GM23338 (cell line): Measurements from ENCODE around the gene CENPH. TPM values are rescaled to one million over a fixed set of nuclear protein-coding genes. Genes with fewer than 3 reads are reported as not detected.
"Not testable (repeated sequence)": the region's sequence is repeated elsewhere in the genome, so short reads cannot be mapped to it uniquely, and the experiment has no call there.

Experiments used
- ATAC-seq: fragments of 200-7000 bp; cut with Tn5 transposase; 3 replicates; pipeline ENCODE4 v1.9.1; 2020
- DNase-seq: peaks from one replicate; pipeline ENCODE4 v3.0.0-alpha.2; 2015; ENCODE audit warnings: low spot score
- H2AFZ ChIP-seq: fragments of 200-600 bp; sonication (generic); 2 replicates; pipeline ENCODE4 v1.8.0; 2016; ENCODE audit warnings: antibody characterized with exemption, mild to moderate bottlenecking, moderate library complexity
- H3F3A ChIP-seq: fragments of 200-600 bp; sonication (generic); replicated peaks from 2 replicates; pipeline ENCODE4 v1.8.0; 2017; ENCODE audit warnings: antibody characterized with exemption, mixed run types, low read depth
- H3K27ac ChIP-seq: fragments of 200-600 bp; sonication (generic); 2 replicates; pipeline ENCODE4 v1.6.1; 2016; ENCODE audit warnings: low read depth
- H3K27me3 ChIP-seq: fragments of 200-600 bp; sonication (generic); 2 replicates; pipeline ENCODE4 v1.8.0; 2016; ENCODE audit warnings: mild to moderate bottlenecking, mixed run types, moderate library complexity; ENCODE audit not compliant: insufficient read depth
- H3K36me3 ChIP-seq: fragments of 200-600 bp; sonication (generic); 2 replicates; pipeline ENCODE4 v1.8.0; 2016; ENCODE audit warnings: mild to moderate bottlenecking; ENCODE audit not compliant: insufficient read depth
- H3K4me1 ChIP-seq: fragments of 200-600 bp; sonication (generic); 2 replicates; pipeline ENCODE4 v1.8.0; 2016; ENCODE audit warnings: mild to moderate bottlenecking, moderate library complexity; ENCODE audit not compliant: insufficient read depth
- H3K4me2 ChIP-seq: fragments of 200-600 bp; sonication (generic); 2 replicates; pipeline ENCODE4 v1.7.1; 2017; ENCODE audit warnings: mixed run types
- H3K4me3 ChIP-seq: fragments of 200-600 bp; sonication (generic); 2 replicates; pipeline ENCODE4 v1.6.1; 2016; ENCODE audit warnings: mixed run types
- H3K79me2 ChIP-seq: fragments of 200-600 bp; sonication (generic); replicated peaks from 2 replicates; pipeline ENCODE4 v1.8.0; 2017; ENCODE audit warnings: mild to moderate bottlenecking; ENCODE audit not compliant: insufficient read depth
- H3K9me2 ChIP-seq: fragments of 200-600 bp; sonication (generic); 2 replicates; pipeline ENCODE4 v1.8.0; 2017; ENCODE audit not compliant: insufficient read depth
- H4K20me1 ChIP-seq: fragments of 200-600 bp; sonication (generic); replicated peaks from 2 replicates; pipeline ENCODE4 v1.8.0; 2017; ENCODE audit warnings: mild to moderate bottlenecking; ENCODE audit not compliant: insufficient read depth
- H3K27ac Mint-ChIP-seq: 2 replicates; pipeline ENCODE4 v1.8.0; 2020; ENCODE audit warnings: inconsistent platforms, mild to moderate bottlenecking, moderate library complexity, mixed read lengths
- H3K27me3 Mint-ChIP-seq: 3 replicates; pipeline ENCODE4 v1.8.0; 2022; ENCODE audit warnings: low read depth, mild to moderate bottlenecking, moderate library complexity, mixed read lengths, inconsistent platforms; ENCODE audit not compliant: insufficient read depth, poor library complexity
- H3K36me3 Mint-ChIP-seq: 3 replicates; pipeline ENCODE4 v1.8.0; 2021; ENCODE audit warnings: low read depth, mild to moderate bottlenecking, inconsistent platforms, moderate library complexity, mixed read lengths
- H3K4me1 Mint-ChIP-seq: 3 replicates; pipeline ENCODE4 v1.8.0; 2020; ENCODE audit warnings: mild to moderate bottlenecking, inconsistent platforms, mixed read lengths
- H3K4me3 Mint-ChIP-seq: 3 replicates; pipeline ENCODE4 v1.8.0; 2021; ENCODE audit warnings: moderate library complexity, mild to moderate bottlenecking, inconsistent platforms, mixed read lengths
- H3K9me3 Mint-ChIP-seq: 3 replicates; pipeline ENCODE4 v1.8.0; 2020; ENCODE audit warnings: moderate library complexity, mild to moderate bottlenecking, inconsistent platforms, mixed read lengths
- CREB1 ChIP-seq: fragments of 250-450 bp; sonication (Bioruptor Pico); IDR thresholded peaks from 2 replicates; pipeline ENCODE4 v1.5.0; 2020; ENCODE audit warnings: low read depth, mild to moderate bottlenecking, moderate library complexity
- EZH2 ChIP-seq: fragments of 200-600 bp; sonication (generic); IDR thresholded peaks from one replicate; pipeline ENCODE4 v1.8.0; 2017; ENCODE audit warnings: antibody characterized with exemption, mild to moderate bottlenecking, low read depth; ENCODE audit not compliant: unreplicated experiment
- EZH2phosphoT487 ChIP-seq: fragments of 200-600 bp; sonication (generic); IDR thresholded peaks from one replicate; pipeline ENCODE4 v1.8.1; 2018; ENCODE audit warnings: antibody characterized with exemption; ENCODE audit not compliant: unreplicated experiment
- NANOG ChIP-seq: IDR thresholded peaks from 2 replicates; pipeline ENCODE4 v1.6.1; 2016; ENCODE audit warnings: antibody characterized with exemption, borderline replicate concordance
- STAT1 ChIP-seq: IDR thresholded peaks from one replicate; pipeline ENCODE4 v1.6.1; 2016; ENCODE audit warnings: antibody characterized with exemption; ENCODE audit not compliant: unreplicated experiment
- polyA plus RNA-seq: library from polyadenylated mRNA; unstranded; fragments of >200 nt; fragmentation: Nextera tagmentation; extraction: Ambion mirVana; gene quantifications from 2 replicates; pipeline ENCODE4 v1.2.1, GENCODE V29; 2016
- total RNA-seq: library from RNA; depleted of rRNA; stranded (reverse); fragments of >200 nt; shearing (Covaris generic); gene quantifications from 2 replicates; pipeline ENCODE4 v1.2.3, GENCODE V29; 2014
- TF ChIP-seq, protein P1 (sequence below): IDR thresholded peaks from 2 replicates; pipeline ENCODE4 v1.6.1; 2016; ENCODE audit warnings: antibody characterized with exemption
- TF ChIP-seq, protein P2 (sequence below): fragments of 250-450 bp; sonication (Bioruptor Pico); IDR thresholded peaks from 2 replicates; pipeline ENCODE4 v1.5.0; 2020; ENCODE audit warnings: mild to moderate bottlenecking, moderate library complexity
- TF ChIP-seq, protein P3 (sequence below), 2 experiments: fragments of 200-600 bp in 1 of 2; sonication (generic) in 1 of 2; conservative IDR thresholded peaks; 2 replicates each; pipeline versions ENCODE4 v1.5.1 to v1.6.1; 2016 to 2017; ENCODE audit warnings: antibody characterized with exemption in 2 of 2, low read depth in 2 of 2, mild to moderate bottlenecking in 2 of 2, moderate library complexity in 1 of 2
- TF ChIP-seq, protein P4 (sequence below): IDR thresholded peaks from one replicate; pipeline ENCODE4 v1.6.1; 2018; ENCODE audit warnings: antibody characterized with exemption; ENCODE audit not compliant: unreplicated experiment

Gene CENPH
- total and polyA plus RNA-seq, 2 experiments from 2014 or later, result 99.4 to 107 TPM

DNA sequence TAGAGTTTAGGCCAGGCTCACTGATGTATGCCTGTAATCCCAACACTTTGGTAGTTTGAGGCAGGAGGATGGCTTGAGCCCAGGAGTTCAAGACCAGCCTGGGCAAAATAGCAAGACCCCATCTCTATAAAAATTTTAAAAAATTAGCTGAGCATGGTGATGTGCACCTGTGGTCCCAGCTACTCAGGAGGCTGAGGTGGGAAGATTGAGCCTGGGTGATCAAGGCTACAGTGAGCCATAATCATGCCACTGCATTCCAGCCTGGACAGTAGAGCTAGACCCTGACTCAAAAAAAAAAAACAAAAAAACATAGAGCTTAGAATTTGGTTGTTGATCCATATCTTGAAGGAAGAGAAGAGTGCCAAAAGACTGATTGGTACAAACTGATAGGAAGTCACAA is 30.6 kb downstream of the CENPH start:
- H3K79me2 ChIP-seq, result peaks cover 48% of the 10 kb centered on the region
- H3K27ac ChIP-seq, result no peak overlapping the region
- Mint-ChIP-seq H3K27me3 (peaks cover 2% of the 10 kb centered on the region), H3K36me3 (peaks cover 34% of the 10 kb centered on the region), H3K9me3 (peaks cover 9% of the 10 kb centered on the region), H3K4me3 (no peak overlapping the region), H3K4me1 (peaks cover 8% of the 10 kb centered on the region; the same call in 1 of the 3 replicates), H3K27ac (no peak overlapping the region)
- 0 out of 2 replicates have a peak, but pooled peaks cover 4% of the 10 kb centered on the region for H3K36me3 ChIP-seq
- DNase-seq, result no peak
- no peak overlapping the region for H3K4me3 ChIP-seq
- 0 out of 2 replicates have a peak, but pooled peaks cover 4% of the 10 kb centered on the region for H3K4me1 ChIP-seq
- no peak overlapping the region for H2AFZ ChIP-seq
- no peaks in the 10 kb centered on the region for H3K27me3 ChIP-seq
- ATAC-seq, result no peak
- H3F3A ChIP-seq, result no peaks in the 10 kb centered on the region
- H3K4me2 ChIP-seq, result no peak overlapping the region
- H4K20me1 ChIP-seq, result no peaks in the 10 kb centered on the region
- H3K9me2 ChIP-seq, result no peaks in the 10 kb centered on the region
- TF ChIP-seq NANOG (no peak), CREB1 (CRISPR knock-in tag) (no peak), EZH2phosphoT487 (no peak), STAT1 (no peak), EZH2 (no peak)
- TF ChIP-seq, protein P1, sequence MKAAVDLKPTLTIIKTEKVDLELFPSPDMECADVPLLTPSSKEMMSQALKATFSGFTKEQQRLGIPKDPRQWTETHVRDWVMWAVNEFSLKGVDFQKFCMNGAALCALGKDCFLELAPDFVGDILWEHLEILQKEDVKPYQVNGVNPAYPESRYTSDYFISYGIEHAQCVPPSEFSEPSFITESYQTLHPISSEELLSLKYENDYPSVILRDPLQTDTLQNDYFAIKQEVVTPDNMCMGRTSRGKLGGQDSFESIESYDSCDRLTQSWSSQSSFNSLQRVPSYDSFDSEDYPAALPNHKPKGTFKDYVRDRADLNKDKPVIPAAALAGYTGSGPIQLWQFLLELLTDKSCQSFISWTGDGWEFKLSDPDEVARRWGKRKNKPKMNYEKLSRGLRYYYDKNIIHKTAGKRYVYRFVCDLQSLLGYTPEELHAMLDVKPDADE, result no peak
- TF ChIP-seq, protein P2, sequence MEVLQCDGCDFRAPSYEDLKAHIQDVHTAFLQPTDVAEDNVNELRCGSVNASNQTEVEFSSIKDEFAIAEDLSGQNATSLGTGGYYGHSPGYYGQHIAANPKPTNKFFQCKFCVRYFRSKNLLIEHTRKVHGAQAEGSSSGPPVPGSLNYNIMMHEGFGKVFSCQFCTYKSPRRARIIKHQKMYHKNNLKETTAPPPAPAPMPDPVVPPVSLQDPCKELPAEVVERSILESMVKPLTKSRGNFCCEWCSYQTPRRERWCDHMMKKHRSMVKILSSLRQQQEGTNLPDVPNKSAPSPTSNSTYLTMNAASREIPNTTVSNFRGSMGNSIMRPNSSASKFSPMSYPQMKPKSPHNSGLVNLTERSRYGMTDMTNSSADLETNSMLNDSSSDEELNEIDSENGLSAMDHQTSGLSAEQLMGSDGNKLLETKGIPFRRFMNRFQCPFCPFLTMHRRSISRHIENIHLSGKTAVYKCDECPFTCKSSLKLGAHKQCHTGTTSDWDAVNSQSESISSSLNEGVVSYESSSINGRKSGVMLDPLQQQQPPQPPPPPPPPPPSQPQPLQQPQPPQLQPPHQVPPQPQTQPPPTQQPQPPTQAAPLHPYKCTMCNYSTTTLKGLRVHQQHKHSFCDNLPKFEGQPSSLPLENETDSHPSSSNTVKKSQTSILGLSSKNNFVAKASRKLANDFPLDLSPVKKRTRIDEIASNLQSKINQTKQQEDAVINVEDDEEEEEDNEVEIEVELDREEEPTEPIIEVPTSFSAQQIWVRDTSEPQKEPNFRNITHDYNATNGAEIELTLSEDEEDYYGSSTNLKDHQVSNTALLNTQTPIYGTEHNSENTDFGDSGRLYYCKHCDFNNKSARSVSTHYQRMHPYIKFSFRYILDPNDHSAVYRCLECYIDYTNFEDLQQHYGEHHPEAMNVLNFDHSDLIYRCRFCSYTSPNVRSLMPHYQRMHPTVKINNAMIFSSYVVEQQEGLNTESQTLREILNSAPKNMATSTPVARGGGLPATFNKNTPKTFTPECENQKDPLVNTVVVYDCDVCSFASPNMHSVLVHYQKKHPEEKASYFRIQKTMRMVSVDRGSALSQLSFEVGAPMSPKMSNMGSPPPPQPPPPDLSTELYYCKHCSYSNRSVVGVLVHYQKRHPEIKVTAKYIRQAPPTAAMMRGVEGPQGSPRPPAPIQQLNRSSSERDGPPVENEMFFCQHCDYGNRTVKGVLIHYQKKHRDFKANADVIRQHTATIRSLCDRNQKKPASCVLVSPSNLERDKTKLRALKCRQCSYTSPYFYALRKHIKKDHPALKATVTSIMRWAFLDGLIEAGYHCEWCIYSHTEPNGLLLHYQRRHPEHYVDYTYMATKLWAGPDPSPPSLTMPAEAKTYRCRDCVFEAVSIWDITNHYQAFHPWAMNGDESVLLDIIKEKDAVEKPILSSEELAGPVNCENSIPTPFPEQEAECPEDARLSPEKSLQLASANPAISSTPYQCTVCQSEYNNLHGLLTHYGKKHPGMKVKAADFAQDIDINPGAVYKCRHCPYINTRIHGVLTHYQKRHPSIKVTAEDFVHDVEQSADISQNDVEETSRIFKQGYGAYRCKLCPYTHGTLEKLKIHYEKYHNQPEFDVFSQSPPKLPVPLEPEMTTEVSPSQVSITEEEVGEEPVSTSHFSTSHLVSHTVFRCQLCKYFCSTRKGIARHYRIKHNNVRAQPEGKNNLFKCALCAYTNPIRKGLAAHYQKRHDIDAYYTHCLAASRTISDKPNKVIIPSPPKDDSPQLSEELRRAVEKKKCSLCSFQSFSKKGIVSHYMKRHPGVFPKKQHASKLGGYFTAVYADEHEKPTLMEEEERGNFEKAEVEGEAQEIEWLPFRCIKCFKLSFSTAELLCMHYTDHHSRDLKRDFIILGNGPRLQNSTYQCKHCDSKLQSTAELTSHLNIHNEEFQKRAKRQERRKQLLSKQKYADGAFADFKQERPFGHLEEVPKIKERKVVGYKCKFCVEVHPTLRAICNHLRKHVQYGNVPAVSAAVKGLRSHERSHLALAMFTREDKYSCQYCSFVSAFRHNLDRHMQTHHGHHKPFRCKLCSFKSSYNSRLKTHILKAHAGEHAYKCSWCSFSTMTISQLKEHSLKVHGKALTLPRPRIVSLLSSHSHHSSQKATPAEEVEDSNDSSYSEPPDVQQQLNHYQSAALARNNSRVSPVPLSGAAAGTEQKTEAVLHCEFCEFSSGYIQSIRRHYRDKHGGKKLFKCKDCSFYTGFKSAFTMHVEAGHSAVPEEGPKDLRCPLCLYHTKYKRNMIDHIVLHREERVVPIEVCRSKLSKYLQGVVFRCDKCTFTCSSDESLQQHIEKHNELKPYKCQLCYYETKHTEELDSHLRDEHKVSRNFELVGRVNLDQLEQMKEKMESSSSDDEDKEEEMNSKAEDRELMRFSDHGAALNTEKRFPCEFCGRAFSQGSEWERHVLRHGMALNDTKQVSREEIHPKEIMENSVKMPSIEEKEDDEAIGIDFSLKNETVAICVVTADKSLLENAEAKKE (CRISPR knock-in tag), result no peak
- TF ChIP-seq, protein P3, sequence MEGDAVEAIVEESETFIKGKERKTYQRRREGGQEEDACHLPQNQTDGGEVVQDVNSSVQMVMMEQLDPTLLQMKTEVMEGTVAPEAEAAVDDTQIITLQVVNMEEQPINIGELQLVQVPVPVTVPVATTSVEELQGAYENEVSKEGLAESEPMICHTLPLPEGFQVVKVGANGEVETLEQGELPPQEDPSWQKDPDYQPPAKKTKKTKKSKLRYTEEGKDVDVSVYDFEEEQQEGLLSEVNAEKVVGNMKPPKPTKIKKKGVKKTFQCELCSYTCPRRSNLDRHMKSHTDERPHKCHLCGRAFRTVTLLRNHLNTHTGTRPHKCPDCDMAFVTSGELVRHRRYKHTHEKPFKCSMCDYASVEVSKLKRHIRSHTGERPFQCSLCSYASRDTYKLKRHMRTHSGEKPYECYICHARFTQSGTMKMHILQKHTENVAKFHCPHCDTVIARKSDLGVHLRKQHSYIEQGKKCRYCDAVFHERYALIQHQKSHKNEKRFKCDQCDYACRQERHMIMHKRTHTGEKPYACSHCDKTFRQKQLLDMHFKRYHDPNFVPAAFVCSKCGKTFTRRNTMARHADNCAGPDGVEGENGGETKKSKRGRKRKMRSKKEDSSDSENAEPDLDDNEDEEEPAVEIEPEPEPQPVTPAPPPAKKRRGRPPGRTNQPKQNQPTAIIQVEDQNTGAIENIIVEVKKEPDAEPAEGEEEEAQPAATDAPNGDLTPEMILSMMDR (conservative IDR thresholded peaks at IDR 0.05; ENCODE audit: low read depth in 2 of 2), result no peak
- TF ChIP-seq, protein P4, sequence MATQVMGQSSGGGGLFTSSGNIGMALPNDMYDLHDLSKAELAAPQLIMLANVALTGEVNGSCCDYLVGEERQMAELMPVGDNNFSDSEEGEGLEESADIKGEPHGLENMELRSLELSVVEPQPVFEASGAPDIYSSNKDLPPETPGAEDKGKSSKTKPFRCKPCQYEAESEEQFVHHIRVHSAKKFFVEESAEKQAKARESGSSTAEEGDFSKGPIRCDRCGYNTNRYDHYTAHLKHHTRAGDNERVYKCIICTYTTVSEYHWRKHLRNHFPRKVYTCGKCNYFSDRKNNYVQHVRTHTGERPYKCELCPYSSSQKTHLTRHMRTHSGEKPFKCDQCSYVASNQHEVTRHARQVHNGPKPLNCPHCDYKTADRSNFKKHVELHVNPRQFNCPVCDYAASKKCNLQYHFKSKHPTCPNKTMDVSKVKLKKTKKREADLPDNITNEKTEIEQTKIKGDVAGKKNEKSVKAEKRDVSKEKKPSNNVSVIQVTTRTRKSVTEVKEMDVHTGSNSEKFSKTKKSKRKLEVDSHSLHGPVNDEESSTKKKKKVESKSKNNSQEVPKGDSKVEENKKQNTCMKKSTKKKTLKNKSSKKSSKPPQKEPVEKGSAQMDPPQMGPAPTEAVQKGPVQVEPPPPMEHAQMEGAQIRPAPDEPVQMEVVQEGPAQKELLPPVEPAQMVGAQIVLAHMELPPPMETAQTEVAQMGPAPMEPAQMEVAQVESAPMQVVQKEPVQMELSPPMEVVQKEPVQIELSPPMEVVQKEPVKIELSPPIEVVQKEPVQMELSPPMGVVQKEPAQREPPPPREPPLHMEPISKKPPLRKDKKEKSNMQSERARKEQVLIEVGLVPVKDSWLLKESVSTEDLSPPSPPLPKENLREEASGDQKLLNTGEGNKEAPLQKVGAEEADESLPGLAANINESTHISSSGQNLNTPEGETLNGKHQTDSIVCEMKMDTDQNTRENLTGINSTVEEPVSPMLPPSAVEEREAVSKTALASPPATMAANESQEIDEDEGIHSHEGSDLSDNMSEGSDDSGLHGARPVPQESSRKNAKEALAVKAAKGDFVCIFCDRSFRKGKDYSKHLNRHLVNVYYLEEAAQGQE, result no peak

DNA sequence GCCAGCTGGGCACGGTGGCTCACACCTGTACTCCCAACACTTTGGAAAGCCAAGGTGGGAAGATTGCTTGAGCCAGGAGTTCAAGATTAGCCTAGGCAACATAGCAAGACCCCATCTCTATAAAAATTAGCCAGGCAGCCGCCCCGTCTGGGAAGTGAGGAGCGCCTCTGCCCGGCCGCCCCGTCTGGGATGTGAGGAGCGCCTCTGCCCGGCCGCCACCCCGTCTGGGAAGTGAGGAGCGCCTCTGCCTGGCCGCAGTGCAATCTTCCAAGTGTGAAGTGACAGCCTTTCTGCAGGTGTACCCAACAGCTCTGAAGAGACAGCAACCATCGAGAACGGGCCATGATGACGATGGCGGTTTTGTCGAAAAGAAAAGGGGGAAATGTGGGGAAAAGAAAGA is 31.0 kb downstream of the CENPH start:
- H2AFZ ChIP-seq, result not testable (repeated sequence)
- peaks cover 48% of the 10 kb centered on the region for H3K79me2 ChIP-seq

More for the DNA sequence above, 31.0 kb downstream of the CENPH start:
- not testable (repeated sequence) for H3K9me3 Mint-ChIP-seq, H3K4me1 ChIP-seq, H3K27ac Mint-ChIP-seq, H4K20me1 ChIP-seq, H3K27me3 ChIP-seq, H3K27me3 Mint-ChIP-seq, ATAC-seq, H3K4me1 Mint-ChIP-seq, H3F3A ChIP-seq, H3K4me3 ChIP-seq, H3K36me3 ChIP-seq, H3K9me2 ChIP-seq, DNase-seq, H3K27ac ChIP-seq, H3K4me2 ChIP-seq, H3K4me3 Mint-ChIP-seq
- H3K36me3 Mint-ChIP-seq, result peaks cover 31% of the 10 kb centered on the region
